HPDE6-E6E7 (cell line): ENCODE measurements around the gene SMLR1.
"Not testable (repeated sequence)": the region's sequence is repeated elsewhere in the genome, so short reads cannot be mapped to it uniquely, and the experiment has no call there.

Source experiments
- DNase-seq: peaks from one replicate; pipeline ENCODE4 v3.0.0; 2011; ENCODE audit warnings: missing footprints; ENCODE audit errors: extremely low spot score

Gene SMLR1

GRCh38 chr6:130827247-130828149 lies at the start of gene SMLR1:
Gene SMLR1, plus strand, starts transcription at chr6:130827406. Its CDS starts 8 bp downstream, at chr6:130827414.
- DNase-seq: no peak

GRCh38 chr6:130778946-130779657 lies 48.1 kb upstream of the SMLR1 start:
- no peak for DNase-seq

- DNase-seq: no peak
Measured at GRCh38 chr6:130779658-130780033, 47.6 kb upstream of the SMLR1 start.

GRCh38 chr6:130780122-130780521 lies 47.1 kb upstream of the SMLR1 start:
- no peak for DNase-seq

- DNase-seq: no peak
Measured at GRCh38 chr6:130781557-130781956, 45.6 kb upstream of the SMLR1 start.

- DNase-seq: no peak
Measured at GRCh38 chr6:130783416-130784107, 43.6 kb upstream of the SMLR1 start.

- DNase-seq: no peak
Measured at GRCh38 chr6:130787726-130788500, 39.3 kb upstream of the SMLR1 start.

GRCh38 chr6:130788954-130789353 lies 38.3 kb upstream of the SMLR1 start:
- no peak for DNase-seq

GRCh38 chr6:130794010-130794697 lies 33.1 kb upstream of the SMLR1 start:
- DNase-seq: no peak

- DNase-seq: no peak
Measured at GRCh38 chr6:130794738-130795137, 32.5 kb upstream of the SMLR1 start.

- DNase-seq: no peak
Measured at GRCh38 chr6:130796313-130796905, 30.8 kb upstream of the SMLR1 start.

- DNase-seq: no peak
Measured at GRCh38 chr6:130797061-130797460, 30.1 kb upstream of the SMLR1 start.

GRCh38 chr6:130801368-130801767 lies 25.8 kb upstream of the SMLR1 start:
- DNase-seq: not testable (repeated sequence)

GRCh38 chr6:130810307-130811030 lies 16.7 kb upstream of the SMLR1 start:
- no peak for DNase-seq

GRCh38 chr6:130811932-130812331 lies 15.3 kb upstream of the SMLR1 start:
- no peak for DNase-seq

GRCh38 chr6:130814506-130814905 lies 12.7 kb upstream of the SMLR1 start:
- no peak for DNase-seq

- DNase-seq: no peak
Measured at GRCh38 chr6:130815200-130816071, 11.8 kb upstream of the SMLR1 start.

- DNase-seq: no peak
Measured at GRCh38 chr6:130822736-130823135, 4.5 kb upstream of the SMLR1 start.
